ENCODE measurements around the gene MYOZ1. TPM values are rescaled to one million over a fixed set of nuclear protein-coding genes. Genes with fewer than 3 reads are reported as not detected.
A peak's percentile ranks its signal among the peaks of the same experiment; 100 is the strongest.

Gene MYOZ1
- total and polyA plus RNA-seq, 2 experiments from 2014 or later: 0.32 to 0.39 TPM

DNA sequence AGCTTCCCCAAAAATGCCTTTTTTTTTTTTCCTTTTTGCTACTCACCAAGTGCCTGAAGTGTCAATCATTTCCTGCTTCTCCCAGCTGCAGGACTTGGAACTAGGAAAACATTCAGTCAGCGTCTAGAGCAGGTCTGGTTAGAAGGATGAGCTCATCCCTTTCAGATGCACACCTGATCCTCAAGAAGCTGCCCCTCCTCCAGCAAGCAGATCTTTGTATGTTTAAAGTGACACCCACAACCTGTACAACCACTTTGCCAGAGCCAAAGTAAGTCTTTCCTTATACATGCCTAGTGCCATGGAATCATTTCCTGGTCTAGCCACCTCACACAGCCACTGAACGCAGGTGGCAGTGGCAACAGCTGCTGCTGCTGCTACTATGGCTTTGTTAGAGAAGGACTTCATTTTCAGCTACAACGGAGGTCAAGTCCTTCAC lies 39.8 kb downstream of the MYOZ1 start:
- Histone ChIP-seq H3K4me3 (no peak overlapping the region), H3K27me3 (replicated peaks; ENCODE audit: insufficient read depth) (no peaks in the 10 kb centered on the region), H2AFZ (no peak overlapping the region), H3F3A (ENCODE audit: insufficient read depth) (no peaks in the 10 kb centered on the region), H3K27ac (no peak overlapping the region), H3K36me3 (ENCODE audit: low read depth) (no peaks in the 10 kb centered on the region), H3K9me3 (ENCODE audit: low read depth) (no peaks in the 10 kb centered on the region), H3K4me1 (ENCODE audit: insufficient read depth) (peaks cover 9% of the 10 kb centered on the region), H3K9me2 (ENCODE audit: insufficient read depth) (no peaks in the 10 kb centered on the region), H3K9ac (no peak overlapping the region), H4K20me1 (ENCODE audit: insufficient read depth) (no peaks in the 10 kb centered on the region), H3K4me2 (ENCODE audit: unreplicated experiment) (no peak overlapping the region), H3K79me2 (ENCODE audit: insufficient read depth) (no peaks in the 10 kb centered on the region)
- in situ Hi-C loops (cut with MboI): no loop called here
- no peak for DNase-seq
- WGBS, 2 experiments (ENCODE audit: low coverage in 1 of 2, low lambda C conversion rate in 2 of 2, missing lambda C conversion rate in 2 of 2): 95 to 97% methylated on average over 3 of the region's 3 CpGs
- TF ChIP-seq EZH2 (IDR thresholded peaks at IDR 0.05; ENCODE audit: insufficient read depth, poor library complexity, severe bottlenecking) (no peak), EZH2phosphoT487 (IDR thresholded peaks at IDR 0.05; ENCODE audit: insufficient read depth, low read depth) (no peak)

DNA sequence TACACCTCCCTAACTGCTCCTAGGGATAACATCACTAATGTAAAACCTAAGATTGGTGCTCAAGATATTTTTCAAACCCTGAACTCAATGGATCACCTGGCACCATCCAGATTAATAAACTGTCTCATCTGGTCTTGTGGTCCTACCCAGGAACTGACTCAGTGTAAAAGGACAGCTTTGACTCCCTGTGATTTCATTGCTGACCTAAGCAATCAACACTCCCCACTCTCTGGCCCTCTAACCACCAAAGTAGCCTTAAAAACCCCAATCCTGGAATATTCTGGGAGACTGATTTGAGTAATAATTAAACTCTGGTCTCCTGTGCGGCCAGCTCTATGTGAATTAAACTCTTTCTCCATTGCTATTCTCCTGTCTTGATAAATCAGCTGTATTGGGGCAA lies 43.9 kb downstream of the MYOZ1 start:
- no peaks in the 10 kb centered on the region for H3K27me3 ChIP-seq (replicated peaks; ENCODE audit: insufficient read depth)
- H3K4me2 ChIP-seq (ENCODE audit: unreplicated experiment): no peak overlapping the region
- H3K4me3 ChIP-seq: no peak overlapping the region
- no peak overlapping the region for H3K9ac ChIP-seq
- H3K9me2 ChIP-seq (ENCODE audit: insufficient read depth): no peaks in the 10 kb centered on the region
- TF ChIP-seq EZH2 (IDR thresholded peaks at IDR 0.05; ENCODE audit: insufficient read depth, poor library complexity, severe bottlenecking): no peak
- TF ChIP-seq EZH2phosphoT487 (IDR thresholded peaks at IDR 0.05; ENCODE audit: insufficient read depth, low read depth): no peak
- H3F3A ChIP-seq (ENCODE audit: insufficient read depth): 0 out of 2 replicates have a peak, but pooled peaks cover under 1% of the 10 kb centered on the region
- peaks cover 9% of the 10 kb centered on the region for H3K4me1 ChIP-seq (ENCODE audit: insufficient read depth)
- peak; percentile 44 for DNase-seq
- 71 to 78% methylated on average over 1 of the region's 1 CpG for WGBS, 2 experiments (ENCODE audit: low coverage in 1 of 2, low lambda C conversion rate in 2 of 2, missing lambda C conversion rate in 2 of 2)
- H2AFZ ChIP-seq: no peak overlapping the region
- H4K20me1 ChIP-seq (ENCODE audit: insufficient read depth): no peaks in the 10 kb centered on the region
- H3K36me3 ChIP-seq (ENCODE audit: low read depth): no peaks in the 10 kb centered on the region
- H3K79me2 ChIP-seq (ENCODE audit: insufficient read depth): no peaks in the 10 kb centered on the region
- no peak overlapping the region for H3K27ac ChIP-seq
- in situ Hi-C loops (cut with MboI): no loop called here
- no peaks in the 10 kb centered on the region for H3K9me3 ChIP-seq (ENCODE audit: low read depth)

GRCh38 chr10:73593812-73594211 lies 47.5 kb downstream of the MYOZ1 start:
- Histone ChIP-seq H3K27me3 (replicated peaks; ENCODE audit: insufficient read depth) (no peaks in the 10 kb centered on the region), H3K4me2 (ENCODE audit: unreplicated experiment) (no peak overlapping the region), H3K4me3 (no peak overlapping the region), H3K9me2 (ENCODE audit: insufficient read depth) (no peaks in the 10 kb centered on the region), H3F3A (ENCODE audit: insufficient read depth) (peaks cover 17% of the 10 kb centered on the region; the same call in 1 of the 2 replicates), H2AFZ (no peak overlapping the region), H3K36me3 (ENCODE audit: low read depth) (no peaks in the 10 kb centered on the region), H3K4me1 (ENCODE audit: insufficient read depth) (peaks cover 30% of the 10 kb centered on the region), H3K27ac (no peak overlapping the region), H3K79me2 (ENCODE audit: insufficient read depth) (no peaks in the 10 kb centered on the region), H3K9ac (no peak overlapping the region), H3K9me3 (ENCODE audit: low read depth) (no peaks in the 10 kb centered on the region), H4K20me1 (ENCODE audit: insufficient read depth) (no peaks in the 10 kb centered on the region)
- no peak for DNase-seq
- in situ Hi-C loops (cut with MboI): no loop called here
- TF ChIP-seq EZH2 (IDR thresholded peaks at IDR 0.05; ENCODE audit: insufficient read depth, poor library complexity, severe bottlenecking) (no peak), EZH2phosphoT487 (IDR thresholded peaks at IDR 0.05; ENCODE audit: insufficient read depth, low read depth) (no peak)
- WGBS, 2 experiments (ENCODE audit: low coverage in 1 of 2, low lambda C conversion rate in 2 of 2, missing lambda C conversion rate in 2 of 2): 83 to 85% methylated on average over 5 of the region's 5 CpGs

GRCh38 chr10:73593110-73593509 lies 48.2 kb downstream of the MYOZ1 start:
- in situ Hi-C loops (cut with MboI): no loop called here
- TF ChIP-seq EZH2 (IDR thresholded peaks at IDR 0.05; ENCODE audit: insufficient read depth, poor library complexity, severe bottlenecking) (no peak), EZH2phosphoT487 (IDR thresholded peaks at IDR 0.05; ENCODE audit: insufficient read depth, low read depth) (no peak)
- 88 to 100% methylated on average over 4 of the region's 4 CpGs for WGBS, 2 experiments (ENCODE audit: low coverage in 1 of 2, low lambda C conversion rate in 2 of 2, missing lambda C conversion rate in 2 of 2)
- no peak overlapping the region for H3K9ac ChIP-seq
- H3K9me2 ChIP-seq (ENCODE audit: insufficient read depth): no peaks in the 10 kb centered on the region
- H3K27me3 ChIP-seq (replicated peaks; ENCODE audit: insufficient read depth): no peaks in the 10 kb centered on the region
- H3F3A ChIP-seq (ENCODE audit: insufficient read depth): peaks cover 17% of the 10 kb centered on the region; the same call in 1 of the 2 replicates
- H3K79me2 ChIP-seq (ENCODE audit: insufficient read depth): no peaks in the 10 kb centered on the region
- H4K20me1 ChIP-seq (ENCODE audit: insufficient read depth): no peaks in the 10 kb centered on the region
- no peak overlapping the region for H3K27ac ChIP-seq
- DNase-seq: no peak
- no peak overlapping the region for H3K4me3 ChIP-seq
- H3K36me3 ChIP-seq (ENCODE audit: low read depth): no peaks in the 10 kb centered on the region
- H2AFZ ChIP-seq: no peak overlapping the region
- peaks cover 37% of the 10 kb centered on the region for H3K4me1 ChIP-seq (ENCODE audit: insufficient read depth)
- no peak overlapping the region for H3K4me2 ChIP-seq (ENCODE audit: unreplicated experiment)
- no peaks in the 10 kb centered on the region for H3K9me3 ChIP-seq (ENCODE audit: low read depth)
